Large intestine (tissue), 3 donors: ENCODE results near the gene MND1. TPM values are rescaled to one million over a fixed set of nuclear protein-coding genes. Genes with fewer than 3 reads are reported as not detected.
"Not testable (repeated sequence)": the region's sequence is repeated elsewhere in the genome, so short reads cannot be mapped to it uniquely, and the experiment has no call there.

Source experiments
- DNase-seq, 2 donors: peaks; one replicate each; pipeline versions ENCODE4 v3.0.0 to v3.0.0-alpha.2; 2013
- H3K27ac ChIP-seq: one replicate; pipeline ENCODE4 v1.5.1; 2013; ENCODE audit warnings: low read length
- H3K27me3 ChIP-seq: 2 replicates; pipeline ENCODE4 v1.6.1; 2013; ENCODE audit warnings: low read length; ENCODE audit not compliant: control insufficient read depth, insufficient read depth
- H3K36me3 ChIP-seq: 2 replicates; pipeline ENCODE4 v1.6.1; 2013; ENCODE audit warnings: low read length; ENCODE audit not compliant: control insufficient read depth, insufficient read depth
- H3K4me1 ChIP-seq: one replicate; pipeline ENCODE4 v1.6.1; 2013; ENCODE audit warnings: low read length; ENCODE audit not compliant: control insufficient read depth, insufficient read depth
- H3K4me3 ChIP-seq: one replicate; pipeline ENCODE4 v1.5.1; 2013; ENCODE audit warnings: low read length
- H3K9me3 ChIP-seq: one replicate; pipeline ENCODE4 v1.6.1; 2013; ENCODE audit warnings: mild to moderate bottlenecking, low read depth, low read length, moderate library complexity; ENCODE audit not compliant: control insufficient read depth
- WGBS: methylation state at CpG from one replicate; pipeline ENCODE4 v1.1.5; 2013; ENCODE audit warnings: low lambda C conversion rate; ENCODE audit not compliant: insufficient coverage; 5-methylcytosine and 5-hydroxymethylcytosine counted together
- polyA plus RNA-seq: library from polyadenylated mRNA; unstranded; fragments of 120-200 nt; gene quantifications from one replicate; pipeline ENCODE4 v1.2.1, GENCODE V29; 2013

The MND1 gene
- polyA plus RNA-seq, 1 donor, result 6.8 TPM

DNA sequence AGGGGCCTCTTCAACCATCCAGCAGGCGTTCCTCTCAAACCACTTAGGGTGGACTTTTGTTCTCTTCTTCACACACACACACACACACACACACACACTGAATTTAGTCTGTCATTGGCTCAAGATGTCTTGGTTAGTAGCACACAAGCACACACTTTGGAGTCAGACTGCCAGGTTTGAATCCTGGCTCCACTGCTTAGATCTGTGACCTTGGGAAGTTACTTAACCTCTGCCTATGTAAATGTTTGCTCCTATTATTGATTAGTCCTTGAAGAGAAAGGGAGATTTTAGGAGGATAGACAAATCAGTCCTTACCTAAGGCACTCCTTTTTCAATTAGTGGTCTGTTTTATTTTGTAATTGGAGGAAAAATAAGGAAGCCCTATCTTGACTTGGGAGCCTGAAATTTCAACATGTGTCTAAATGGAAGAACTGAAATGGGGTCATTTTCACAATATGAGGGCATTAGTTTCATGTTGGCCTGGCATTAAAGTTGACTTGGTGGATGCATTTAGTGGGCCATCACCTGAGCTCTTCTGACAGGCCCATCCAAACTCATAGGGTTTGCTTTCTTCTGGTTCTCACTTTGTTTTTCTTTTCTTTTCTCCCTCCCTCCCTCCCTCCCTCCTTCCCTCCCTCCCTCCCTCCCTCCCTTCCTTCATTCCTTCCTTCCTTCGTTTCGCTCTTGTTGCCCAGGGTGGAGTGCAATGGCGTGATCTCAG lies 108.3 kb downstream of the MND1 start:
- Histone ChIP-seq H3K27ac (no peak overlapping the region), H3K27me3 (no peaks in the 10 kb centered on the region), H3K9me3 (no peaks in the 10 kb centered on the region), H3K4me1 (peaks cover 6% of the 10 kb centered on the region), H3K36me3 (no peaks in the 10 kb centered on the region), H3K4me3 (no peak overlapping the region)
- WGBS, result no CpG with 5 or more reads among the region's 4 CpGs
- no peak for DNase-seq

DNA sequence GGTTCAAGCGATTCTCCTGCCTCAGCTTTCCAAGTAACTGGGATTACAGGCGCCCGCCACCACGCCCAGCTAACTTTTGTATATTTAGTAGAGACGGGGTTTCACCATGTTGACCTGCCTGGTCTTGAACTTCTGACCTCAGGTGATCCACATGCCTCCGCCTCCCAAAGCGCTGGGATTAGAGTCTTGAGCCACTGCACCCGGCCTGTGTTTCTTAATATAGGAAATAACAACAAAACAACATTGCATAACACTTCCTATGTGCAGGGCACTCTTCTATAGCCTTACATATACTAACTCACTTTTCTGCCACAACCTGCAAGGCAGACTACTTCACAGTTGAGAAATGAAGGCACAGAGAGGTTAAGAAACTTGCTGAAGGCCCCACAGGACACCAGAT lies 108.9 kb downstream of the MND1 start:
- no peaks in the 10 kb centered on the region for H3K9me3 ChIP-seq
- no peaks in the 10 kb centered on the region for H3K27me3 ChIP-seq
- no peaks in the 10 kb centered on the region for H3K36me3 ChIP-seq
- H3K4me3 ChIP-seq, result no peak overlapping the region
- WGBS, result no CpG with 5 or more reads among the region's 8 CpGs
- H3K27ac ChIP-seq, result no peak overlapping the region
- DNase-seq, result no peak
- H3K4me1 ChIP-seq, result peaks cover under 1% of the 10 kb centered on the region

DNA sequence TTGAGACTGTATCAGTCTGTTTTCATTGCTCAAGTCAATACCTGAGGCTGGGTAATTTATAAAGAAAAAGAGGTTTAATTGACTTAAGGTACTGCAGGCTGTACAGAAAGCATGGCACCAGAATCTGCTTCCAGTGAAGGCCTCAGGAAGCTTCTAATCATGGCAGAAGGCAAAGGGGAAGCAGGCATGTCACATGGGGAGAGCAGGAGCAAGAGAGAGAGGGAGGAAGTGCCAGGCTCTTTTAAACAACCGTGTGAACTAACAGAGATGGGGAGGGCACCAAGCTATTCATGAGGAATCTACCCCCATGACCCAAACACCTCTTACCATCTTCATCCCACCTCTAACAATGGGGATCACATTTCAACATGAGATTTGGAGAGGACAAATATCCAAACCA lies 114.5 kb downstream of the MND1 start:
- DNase-seq, result no peak
- Histone ChIP-seq H3K27ac (no peak overlapping the region), H3K36me3 (no peaks in the 10 kb centered on the region), H3K27me3 (no peaks in the 10 kb centered on the region), H3K4me3 (no peak overlapping the region), H3K9me3 (no peaks in the 10 kb centered on the region), H3K4me1 (no peaks in the 10 kb centered on the region)
- WGBS, result no CpG with 5 or more reads among the region's 1 CpG

DNA sequence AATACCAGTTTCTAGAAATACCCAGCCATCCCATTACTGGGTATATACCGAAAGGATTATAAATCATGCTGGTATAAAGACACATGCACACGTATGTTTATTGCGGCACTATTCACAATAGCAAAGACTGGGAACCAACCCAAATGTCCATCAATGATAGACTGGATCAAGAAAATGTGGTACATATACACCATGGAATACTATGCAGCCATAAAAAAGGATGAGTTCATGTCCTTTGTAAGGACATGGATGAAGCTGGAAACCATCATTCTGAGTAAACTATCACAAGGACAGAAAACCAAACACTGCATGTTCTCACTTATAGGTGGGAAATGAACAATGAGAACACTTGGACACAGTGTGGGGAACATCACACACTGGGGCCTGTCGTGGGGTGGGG lies 117.1 kb downstream of the MND1 start:
- H3K9me3 ChIP-seq, H3K27ac ChIP-seq, H3K4me3 ChIP-seq, H3K36me3 ChIP-seq, DNase-seq, H3K4me1 ChIP-seq, H3K27me3 ChIP-seq: not testable (repeated sequence)
- no CpG with 5 or more reads among the region's 4 CpGs for WGBS

DNA sequence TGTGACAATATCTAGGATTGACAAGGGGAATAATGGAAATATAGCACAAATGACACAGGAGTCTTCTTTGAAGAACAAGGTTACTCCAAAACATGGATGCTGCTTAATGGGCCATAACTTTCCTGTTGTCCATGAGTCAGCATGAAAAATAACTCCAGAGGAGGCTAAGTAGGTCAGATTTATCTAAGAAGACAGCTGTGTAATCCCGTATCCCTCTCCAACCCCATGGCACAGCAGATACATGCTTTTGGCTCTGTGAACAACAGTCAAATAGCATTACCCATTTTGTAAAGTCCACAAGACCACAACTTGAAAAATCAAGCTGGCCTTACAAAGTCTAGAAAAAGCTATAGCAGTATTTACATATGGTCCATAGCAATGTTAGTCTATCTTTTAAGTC lies 119.6 kb downstream of the MND1 start:
- H3K4me1 ChIP-seq, result peaks cover 6% of the 10 kb centered on the region
- WGBS, result no CpG with 5 or more reads among the region's 1 CpG
- H3K4me3 ChIP-seq, result no peak overlapping the region
- H3K27me3 ChIP-seq, result no peaks in the 10 kb centered on the region
- no peaks in the 10 kb centered on the region for H3K36me3 ChIP-seq
- H3K9me3 ChIP-seq, result no peaks in the 10 kb centered on the region
- no peak overlapping the region for H3K27ac ChIP-seq
- DNase-seq, result no peak

Other genes starting within 250 kb of the MND1 start
- 105 TPM for gene TRIM2, start 140.2 kb upstream of the MND1 start, polyA plus RNA-seq
- 10.8 TPM for gene TMEM131L, start 121.7 kb downstream of the MND1 start, polyA plus RNA-seq